Mesenchymal stem cell (in vitro differentiated cells and primary cell): ENCODE measurements around the gene SSPN.

Experiments used
- DNase-seq: peaks from one replicate; pipeline ENCODE4 v3.0.0-alpha.2; 2013
- H2AFZ ChIP-seq: one replicate; pipeline ENCODE4 v1.6.1; 2013; ENCODE audit warnings: low read depth, mild to moderate bottlenecking, control low read depth, inconsistent platforms, low read length, moderate library complexity
- H2AK5ac ChIP-seq: 2 replicates; pipeline ENCODE4 v1.6.1; 2013; ENCODE audit warnings: low read length, moderate library complexity, mild to moderate bottlenecking, inconsistent platforms; ENCODE audit not compliant: severe bottlenecking
- H2BK120ac ChIP-seq: one replicate; pipeline ENCODE4 v1.6.1; 2013; ENCODE audit warnings: low read depth, mild to moderate bottlenecking, inconsistent platforms, low read length, moderate library complexity
- H2BK12ac ChIP-seq, 2 experiments: one replicate each; pipeline ENCODE4 v1.6.1; 2013; ENCODE audit warnings: inconsistent platforms in 2 of 2, low read length in 2 of 2, mild to moderate bottlenecking in 2 of 2, moderate library complexity in 2 of 2, control low read depth in 1 of 2
- H2BK15ac ChIP-seq: one replicate; pipeline ENCODE4 v1.6.1; 2013; ENCODE audit warnings: mild to moderate bottlenecking, low read depth, inconsistent platforms; ENCODE audit not compliant: poor library complexity, severe bottlenecking
- H2BK5ac ChIP-seq: 2 replicates; pipeline ENCODE4 v1.6.1; 2013; ENCODE audit warnings: low read depth, mild to moderate bottlenecking, low read length, control low read depth, inconsistent platforms; ENCODE audit not compliant: poor library complexity, severe bottlenecking
- H3K14ac ChIP-seq, 2 experiments: one replicate each; pipeline ENCODE4 v1.6.1; 2013; ENCODE audit warnings: inconsistent platforms in 2 of 2, low read length in 2 of 2, control low read depth in 1 of 2, mild to moderate bottlenecking in 1 of 2, moderate library complexity in 1 of 2
- H3K18ac ChIP-seq, 2 experiments: one replicate each; pipeline ENCODE4 v1.6.1; 2013; ENCODE audit warnings: inconsistent platforms in 2 of 2, low read length in 2 of 2, control low read depth in 1 of 2, low read depth in 1 of 2, mild to moderate bottlenecking in 1 of 2
- H3K23ac ChIP-seq, 2 experiments: one replicate each; pipeline ENCODE4 v1.6.1; 2013; ENCODE audit warnings: inconsistent platforms in 2 of 2, low read length in 2 of 2, mild to moderate bottlenecking in 2 of 2, moderate library complexity in 2 of 2, control low read depth in 1 of 2
- H3K27ac ChIP-seq: 2 replicates; pipeline ENCODE4 v1.5.1; 2013; ENCODE audit warnings: mild to moderate bottlenecking, moderate library complexity, low read length, control low read depth, inconsistent platforms; ENCODE audit not compliant: poor library complexity, severe bottlenecking
- H3K27me3 ChIP-seq, 2 experiments: 2 replicates each; pipeline versions ENCODE4 v1.6.1 to v1.7.0; 2013; ENCODE audit warnings: low read length in 2 of 2, mild to moderate bottlenecking in 2 of 2, moderate library complexity in 2 of 2, control low read depth in 1 of 2, inconsistent platforms in 1 of 2; ENCODE audit not compliant: control insufficient read depth in 1 of 2, insufficient read depth in 1 of 2
- H3K36me3 ChIP-seq, 2 experiments: 2 replicates each; pipeline versions ENCODE4 v1.6.1 to v1.7.0; 2013; ENCODE audit warnings: low read length in 2 of 2, control low read depth in 1 of 2, inconsistent platforms in 1 of 2, low read depth in 1 of 2, mild to moderate bottlenecking in 1 of 2; ENCODE audit not compliant: insufficient read depth in 2 of 2, control insufficient read depth in 1 of 2
- H3K4ac ChIP-seq, 2 experiments: one replicate each; pipeline ENCODE4 v1.6.1; 2013; ENCODE audit warnings: inconsistent platforms in 2 of 2, low read length in 2 of 2, mild to moderate bottlenecking in 2 of 2, moderate library complexity in 2 of 2, control low read depth in 1 of 2, low read depth in 1 of 2
- H3K4me1 ChIP-seq: 2 replicates; pipeline ENCODE4 v1.6.1; 2013; ENCODE audit warnings: low read depth, low read length, control low read depth; ENCODE audit not compliant: control insufficient read depth, insufficient read depth
- H3K4me2 ChIP-seq: 2 replicates; pipeline ENCODE4 v1.6.1; 2013; ENCODE audit warnings: low read length, mild to moderate bottlenecking, inconsistent platforms; ENCODE audit not compliant: poor library complexity, severe bottlenecking
- H3K4me3 ChIP-seq, 2 experiments: 2 replicates each; pipeline versions ENCODE4 v1.5.1 to v1.7.0; 2013; ENCODE audit warnings: low read length in 2 of 2, mild to moderate bottlenecking in 2 of 2, control low read depth in 1 of 2, low read depth in 1 of 2; ENCODE audit not compliant: insufficient read depth in 1 of 2
- H3K79me1 ChIP-seq: replicated peaks from 2 replicates; pipeline ENCODE4 v1.6.1; 2013; ENCODE audit warnings: mild to moderate bottlenecking, control low read depth, low read length, inconsistent platforms; ENCODE audit not compliant: poor library complexity, severe bottlenecking
- H3K9ac ChIP-seq: 2 replicates; pipeline ENCODE4 v1.7.0; 2013; ENCODE audit warnings: mild to moderate bottlenecking, low read length, moderate library complexity
- H3K9me3 ChIP-seq: 2 replicates; pipeline ENCODE4 v1.7.0; 2013; ENCODE audit warnings: mild to moderate bottlenecking, low read length; ENCODE audit not compliant: control insufficient read depth
- H4K8ac ChIP-seq: one replicate; pipeline ENCODE4 v1.6.1; 2013; ENCODE audit warnings: inconsistent platforms, mild to moderate bottlenecking, low read length, moderate library complexity
- H4K91ac ChIP-seq: one replicate; pipeline ENCODE4 v1.6.1; 2013; ENCODE audit warnings: mild to moderate bottlenecking, low read length, inconsistent platforms
- WGBS: methylation state at CpG from one replicate; pipeline ENCODE4 v1.1.7; 2013; ENCODE audit warnings: mixed read lengths; 5-methylcytosine and 5-hydroxymethylcytosine counted together

Gene SSPN

DNA sequence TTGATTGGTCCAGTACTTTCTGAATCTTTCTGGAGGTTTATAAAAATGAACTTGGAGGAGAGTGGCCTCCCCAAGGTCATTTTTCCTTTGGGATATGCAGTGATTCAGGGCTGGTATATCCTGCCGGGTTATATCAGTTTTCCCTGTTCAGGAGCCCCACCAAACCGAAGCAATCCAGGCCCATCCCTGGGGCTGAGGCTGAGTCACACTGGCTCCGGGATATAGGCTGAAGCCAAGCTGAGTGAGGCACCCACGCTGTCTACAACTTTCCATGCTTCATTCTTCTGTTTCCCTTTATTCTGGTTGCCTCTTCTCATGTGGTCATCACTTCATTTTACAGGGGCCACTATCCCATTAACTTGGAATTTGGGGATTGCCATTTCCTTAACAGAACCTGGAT, 3.4 kb downstream of the SSPN start:
- no peaks in the 10 kb centered on the region for H3K27me3 ChIP-seq
- H2BK12ac ChIP-seq = no peak overlapping the region
- H3K14ac ChIP-seq = no peak overlapping the region
- H3K18ac ChIP-seq = no peak overlapping the region
- no peak overlapping the region for H4K8ac ChIP-seq
- no peak overlapping the region for H2BK5ac ChIP-seq
- no peak overlapping the region for H3K27ac ChIP-seq
- H2AK5ac ChIP-seq = no peak overlapping the region
- no peaks in the 10 kb centered on the region for H3K36me3 ChIP-seq
- H2BK120ac ChIP-seq = no peak overlapping the region
- no peak overlapping the region for H2BK15ac ChIP-seq
- H3K9ac ChIP-seq = no peak overlapping the region
- no peaks in the 10 kb centered on the region for H3K79me1 ChIP-seq
- WGBS = 20% methylated on average over 4 of the region's 4 CpGs
- no peak overlapping the region for H2AFZ ChIP-seq
- no peaks in the 10 kb centered on the region for H3K9me3 ChIP-seq
- H3K23ac ChIP-seq = no peak overlapping the region
- H3K4me2 ChIP-seq = no peak overlapping the region
- peak; percentile 58 for DNase-seq
- no peak overlapping the region for H4K91ac ChIP-seq
- H3K4me1 ChIP-seq = peaks cover 3% of the 10 kb centered on the region
- peak overlapping the region in 1 of 2 experiments; percentile 8 for H3K4me3 ChIP-seq
- no peak overlapping the region for H3K4ac ChIP-seq

DNA sequence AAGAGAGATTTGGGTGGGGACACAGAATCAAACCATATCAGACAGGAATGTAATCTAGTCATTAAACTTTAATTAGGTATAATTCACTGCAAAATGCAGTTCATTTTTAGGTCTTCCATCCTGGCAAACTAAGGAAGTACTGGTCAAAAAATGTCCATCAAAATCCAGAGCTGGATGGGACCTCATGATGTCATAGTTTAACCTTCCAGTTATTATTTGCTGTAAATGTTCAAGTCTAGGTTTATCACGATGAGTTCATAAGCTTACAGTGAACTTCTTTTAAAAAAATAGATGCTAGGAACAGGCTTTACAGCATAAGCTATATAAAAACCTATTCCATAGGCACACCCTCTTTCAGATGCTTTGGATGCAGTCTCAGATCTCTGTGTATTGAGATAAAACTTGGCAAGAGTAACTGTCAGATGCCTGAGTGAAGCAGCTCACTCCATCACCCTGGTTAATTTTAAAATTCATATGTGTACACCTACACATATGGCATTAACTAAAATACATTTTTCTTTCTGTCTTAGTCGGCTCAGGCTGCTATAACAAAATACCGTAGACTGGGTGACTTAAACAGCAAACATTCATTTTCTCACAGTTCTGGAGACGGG, 7.9 kb downstream of the SSPN start:
- no peaks in the 10 kb centered on the region for H3K27me3 ChIP-seq
- no peaks in the 10 kb centered on the region for H3K36me3 ChIP-seq
- H2BK15ac ChIP-seq = no peak overlapping the region
- H2AK5ac ChIP-seq = no peak overlapping the region
- H3K14ac ChIP-seq = no peak overlapping the region
- no peak overlapping the region for H3K18ac ChIP-seq
- no peak overlapping the region for H2BK5ac ChIP-seq
- H3K4me1 ChIP-seq = peaks cover 2% of the 10 kb centered on the region
- no peak overlapping the region for H3K23ac ChIP-seq
- no peak overlapping the region for H3K4me3 ChIP-seq
- no peak overlapping the region for H2BK12ac ChIP-seq
- no peak for DNase-seq
- no peak overlapping the region for H4K8ac ChIP-seq
- 100% methylated on average over 3 of the region's 4 CpGs for WGBS
- H4K91ac ChIP-seq = no peak overlapping the region
- no peak overlapping the region for H2BK120ac ChIP-seq
- H3K27ac ChIP-seq = no peak overlapping the region
- H2AFZ ChIP-seq = no peak overlapping the region
- H3K9me3 ChIP-seq = no peaks in the 10 kb centered on the region
- H3K4ac ChIP-seq = no peak overlapping the region
- H3K79me1 ChIP-seq = peaks cover 5% of the 10 kb centered on the region
- H3K4me2 ChIP-seq = no peak overlapping the region
- H3K9ac ChIP-seq = no peak overlapping the region

DNA sequence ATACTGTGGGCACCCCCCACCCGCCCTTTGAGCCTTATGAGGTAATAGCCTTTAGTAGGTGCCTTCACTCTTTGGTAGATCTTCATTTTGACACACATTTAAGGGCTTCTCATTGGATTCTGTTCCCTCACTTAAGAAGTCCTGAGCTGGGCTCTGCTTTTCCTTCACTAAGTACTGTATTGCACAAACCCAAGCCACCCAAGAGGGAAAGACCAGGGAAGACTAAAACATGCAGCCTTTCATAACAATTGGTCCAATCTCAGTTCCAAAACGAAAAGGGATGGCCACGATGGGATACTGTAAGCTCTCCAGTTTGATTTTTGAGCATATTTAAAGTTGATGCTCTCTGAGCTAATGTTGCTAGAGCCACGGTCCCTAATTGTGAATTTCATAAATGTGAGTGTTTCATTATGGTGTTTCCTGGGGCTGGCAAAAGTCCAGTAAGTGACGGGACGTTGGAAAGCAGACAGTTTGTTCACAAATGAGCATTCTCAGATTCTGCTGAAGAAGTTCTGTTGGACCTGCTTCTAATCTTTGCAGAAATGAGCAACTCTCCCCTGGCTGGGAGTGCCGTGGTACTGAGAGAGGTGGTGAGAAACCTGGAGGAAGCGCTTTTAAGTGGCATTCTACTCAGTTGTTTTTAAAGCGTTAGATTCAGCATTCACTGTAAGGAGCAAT, 9.4 kb downstream of the SSPN start:
- H3K79me1 ChIP-seq = peaks cover 5% of the 10 kb centered on the region
- H3K9ac ChIP-seq = peak overlapping the region; percentile 37
- H2AK5ac ChIP-seq = no peak overlapping the region
- no peak overlapping the region for H2BK12ac ChIP-seq
- H3K27me3 ChIP-seq = no peaks in the 10 kb centered on the region
- DNase-seq = no peak
- peak overlapping the region in 1 of 2 experiments; percentile 56 for H3K23ac ChIP-seq
- no peak overlapping the region for H2BK120ac ChIP-seq
- H4K8ac ChIP-seq = no peak overlapping the region
- 83% methylated on average over 7 of the region's 9 CpGs for WGBS
- H3K4me2 ChIP-seq = no peak overlapping the region
- no peak overlapping the region for H3K14ac ChIP-seq
- no peak overlapping the region for H3K4ac ChIP-seq
- no peak overlapping the region for H2BK15ac ChIP-seq
- H4K91ac ChIP-seq = no peak overlapping the region
- H3K18ac ChIP-seq = no peak overlapping the region
- H3K4me1 ChIP-seq = no peaks in the 10 kb centered on the region
- H2BK5ac ChIP-seq = no peak overlapping the region
- no peaks in the 10 kb centered on the region for H3K36me3 ChIP-seq
- peak overlapping the region in 1 of 2 experiments; percentile 51 for H3K4me3 ChIP-seq
- H3K27ac ChIP-seq = no peak overlapping the region
- H3K9me3 ChIP-seq = no peaks in the 10 kb centered on the region
- H2AFZ ChIP-seq = no peak overlapping the region

DNA sequence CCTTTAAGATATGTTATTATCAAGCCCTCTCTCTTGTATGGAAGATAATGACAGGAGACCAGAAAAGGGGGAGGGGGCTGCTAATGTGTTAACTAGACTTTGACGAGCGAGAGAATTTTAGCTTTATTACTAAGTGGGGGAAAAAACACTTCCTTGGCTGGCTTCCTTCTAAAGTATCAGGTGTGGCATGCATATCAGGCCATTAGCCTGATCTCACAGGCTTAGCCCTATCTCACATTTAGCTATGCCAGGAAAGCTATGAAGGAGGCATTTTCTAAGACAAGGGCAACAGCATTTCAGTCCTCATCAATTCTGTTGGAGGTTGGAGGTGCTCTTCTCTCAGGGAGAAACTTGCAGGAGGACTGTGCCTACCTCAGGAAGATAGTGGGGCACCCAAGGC, 9.9 kb downstream of the SSPN start:
- Histone ChIP-seq H3K27ac (no peak overlapping the region), H2BK12ac (no peak overlapping the region), H3K9ac (peak overlapping the region; percentile 37), H4K8ac (no peak overlapping the region), H3K4me2 (no peak overlapping the region), H2AFZ (no peak overlapping the region), H3K36me3 (no peaks in the 10 kb centered on the region), H3K18ac (no peak overlapping the region), H3K79me1 (peaks cover 5% of the 10 kb centered on the region), H2BK5ac (no peak overlapping the region), H3K4ac (no peak overlapping the region), H3K4me3 (peak overlapping the region in 1 of 2 experiments; percentile 51), H2AK5ac (no peak overlapping the region), H2BK15ac (no peak overlapping the region), H4K91ac (no peak overlapping the region), H3K9me3 (no peaks in the 10 kb centered on the region), H3K27me3 (no peaks in the 10 kb centered on the region), H3K4me1 (no peaks in the 10 kb centered on the region), H3K14ac (no peak overlapping the region), H2BK120ac (no peak overlapping the region), H3K23ac (no peak overlapping the region)
- 63% methylated on average over 2 of the region's 2 CpGs for WGBS
- no peak for DNase-seq
